ENCODE measurements around the gene HNRNPA1. TPM values are rescaled to one million over a fixed set of nuclear protein-coding genes. Genes with fewer than 3 reads are reported as not detected.

The HNRNPA1 gene
- total and polyA plus RNA-seq, 7 donors: 318 to 1,311 (median 594) TPM

GRCh38 chr12:54333420-54334034 lies 53.0 kb downstream of the HNRNPA1 start:
- Histone ChIP-seq H3K9me3 (no peaks in the 10 kb centered on the region), H3K36me3 (peaks cover 0 to 9% (median 0%) of the 10 kb centered on the region in 4 donors), H3K27me3 (no peaks in the 10 kb centered on the region), H3K27ac (no peak overlapping the region), H3K4me3 (no peak overlapping the region), H3K4me1 (peaks cover 0 to 74% (median 60%) of the 10 kb centered on the region in 4 donors)
- DNase-seq: no peak
- no peak for TF ChIP-seq CTCF (IDR thresholded peaks at IDR 0.05)
- intact Hi-C loops (cut with DNase I): no loop called here
- WGBS, 2 donors: 94 to 96% methylated on average over 4 of the region's 4 CpGs

Small RNA genes within 50 kb of the gene (small RNA-seq; reads per million reads assigned to genes)
- gene RN7SL390P (0 reads per million in 3 donors), gene RNU6-950P (0 reads per million in 3 donors)

Other genes with a start within 250 kb of the HNRNPA1 start
- gene HOXC5, start 247.7 kb upstream of the HNRNPA1 start, total RNA-seq: 1 to 10 TPM in 1 of 4 donors, not detected in 3; 1.4 TPM
- under 1 TPM in 1 of 3 donors, not detected in 2; 0.03 TPM for gene HOXC5, start 247.7 kb upstream of the HNRNPA1 start, polyA plus RNA-seq
- 1 to 10 TPM in 1 of 4 donors, under 1 TPM in 2, not detected in 1; 0.66 to 1.2 (median 0.71) TPM for gene HOXC4, start 226.9 kb upstream of the HNRNPA1 start, total RNA-seq
- under 1 TPM in 1 of 3 donors, not detected in 2; 0.38 TPM for gene HOXC4, start 226.9 kb upstream of the HNRNPA1 start, polyA plus RNA-seq
- gene SMUG1, start 91.7 kb upstream of the HNRNPA1 start, total RNA-seq: 10 to 100 TPM; 21.4 to 40.4 (median 38.1) TPM
- gene SMUG1, start 91.7 kb upstream of the HNRNPA1 start, polyA plus RNA-seq: 10 to 100 TPM; 21.5 to 64.7 (median 43.8) TPM
- 10 to 100 TPM; 18.6 to 30.7 (median 24.8) TPM for gene CBX5, start 604 bp upstream of the HNRNPA1 start, total RNA-seq
- 10 to 100 TPM in 1 of 3 donors, 1 to 10 TPM in 2; 3.0 to 17.2 (median 4.9) TPM for gene CBX5, start 604 bp upstream of the HNRNPA1 start, polyA plus RNA-seq
- under 1 TPM in 1 of 4 donors, not detected in 3; 0.54 TPM for gene NFE2, start 20.3 kb downstream of the HNRNPA1 start, total RNA-seq
- under 1 TPM in 1 of 3 donors, not detected in 2; 0.45 TPM for gene NFE2, start 20.3 kb downstream of the HNRNPA1 start, polyA plus RNA-seq
- gene COPZ1, start 44.4 kb downstream of the HNRNPA1 start, total RNA-seq: 10 to 100 TPM; 39.6 to 74.2 (median 61.2) TPM
- gene COPZ1, start 44.4 kb downstream of the HNRNPA1 start, polyA plus RNA-seq: 100 to 1,000 TPM; 114 to 155 (median 147) TPM
- gene GPR84, start 83.8 kb downstream of the HNRNPA1 start, total RNA-seq: under 1 TPM in 1 of 4 donors, not detected in 3; 0.54 TPM
- gene GPR84, start 83.8 kb downstream of the HNRNPA1 start, polyA plus RNA-seq: under 1 TPM; 0.60 to 0.92 (median 0.69) TPM
- 10 to 100 TPM in 2 of 4 donors, 1 to 10 TPM in 2; 5.6 to 18.6 (median 10.6) TPM for gene ZNF385A, start 104.0 kb downstream of the HNRNPA1 start, total RNA-seq
- 10 to 100 TPM in 1 of 3 donors, 1 to 10 TPM in 2; 4.4 to 19.2 (median 7.0) TPM for gene ZNF385A, start 104.0 kb downstream of the HNRNPA1 start, polyA plus RNA-seq
- 100 to 1,000 TPM; 200 to 765 (median 459) TPM for gene ITGA5, start 138.5 kb downstream of the HNRNPA1 start, total RNA-seq
- 10 to 100 TPM in 1 of 3 donors, 1 to 10 TPM in 2; 7.4 to 92.7 (median 7.8) TPM for gene ITGA5, start 138.5 kb downstream of the HNRNPA1 start, polyA plus RNA-seq
- not detected for gene GTSF1, start 192.9 kb downstream of the HNRNPA1 start, total RNA-seq
- 1 to 10 TPM in 2 of 3 donors, not detected in 1; 1.4 to 3.6 TPM for gene GTSF1, start 192.9 kb downstream of the HNRNPA1 start, polyA plus RNA-seq
- gene NCKAP1L, start 217.0 kb downstream of the HNRNPA1 start, total RNA-seq: 10 to 100 TPM; 35.0 to 99.7 (median 53.8) TPM
- gene NCKAP1L, start 217.0 kb downstream of the HNRNPA1 start, polyA plus RNA-seq: 10 to 100 TPM in 1 of 3 donors, 1 to 10 TPM in 2; 5.4 to 25.9 (median 7.2) TPM

All from sigmoid colon (tissue), 7 donors.